GM19372 (cell line): ENCODE measurements around the gene AJUBA.
"Not testable (repeated sequence)": the region's sequence is repeated elsewhere in the genome, so short reads cannot be mapped to it uniquely, and the experiment has no call there.

ENCODE experiments used
- ATAC-seq: cut with Tn5 transposase; IDR thresholded peaks from one replicate; pipeline ENCODE4 v1.9.1; 2021; ENCODE audit warnings: mild to moderate bottlenecking, low read depth, moderate library complexity; ENCODE audit not compliant: unreplicated experiment

The AJUBA gene

DNA sequence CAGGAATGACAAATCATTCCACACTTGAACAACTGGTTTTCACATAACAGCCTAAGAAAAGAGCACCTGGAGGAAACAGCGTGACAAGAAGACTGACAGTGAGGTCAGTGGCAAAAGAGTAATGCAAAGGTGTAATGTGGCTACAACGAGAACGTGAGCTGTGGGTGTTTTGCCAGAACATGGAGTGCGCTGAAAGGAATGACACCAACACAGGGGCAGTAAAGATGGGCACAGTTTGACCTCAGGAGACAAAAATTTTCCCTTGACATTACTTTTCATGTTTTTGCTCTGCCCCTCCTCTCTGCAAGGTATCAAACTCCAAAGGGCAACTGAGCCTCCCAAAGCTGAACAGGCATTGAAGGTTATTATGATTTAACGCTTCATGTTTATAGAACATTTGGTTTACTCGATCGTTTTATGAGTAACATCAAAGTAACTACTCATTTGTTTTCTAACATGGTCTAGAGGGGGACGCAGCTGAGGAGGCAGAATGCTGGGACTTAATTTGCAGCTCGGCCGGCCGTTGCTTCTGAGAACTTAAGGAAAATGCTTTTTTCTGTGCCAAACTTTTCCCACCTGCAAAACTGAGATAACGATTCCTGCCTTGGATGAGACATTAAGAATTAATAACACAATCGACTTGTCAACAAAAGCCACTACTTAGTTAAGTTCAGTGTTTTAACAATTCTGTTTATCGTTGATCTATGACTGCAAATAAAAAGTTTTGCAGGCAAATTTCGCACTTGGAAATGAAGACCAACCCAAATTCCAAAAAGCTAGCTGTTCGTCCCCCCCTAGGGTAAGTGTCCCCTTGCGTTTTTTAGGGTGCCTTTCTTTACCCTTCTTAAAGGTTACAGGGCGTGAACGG is 26.4 kb downstream of the AJUBA start:
- ATAC-seq = no peak

DNA sequence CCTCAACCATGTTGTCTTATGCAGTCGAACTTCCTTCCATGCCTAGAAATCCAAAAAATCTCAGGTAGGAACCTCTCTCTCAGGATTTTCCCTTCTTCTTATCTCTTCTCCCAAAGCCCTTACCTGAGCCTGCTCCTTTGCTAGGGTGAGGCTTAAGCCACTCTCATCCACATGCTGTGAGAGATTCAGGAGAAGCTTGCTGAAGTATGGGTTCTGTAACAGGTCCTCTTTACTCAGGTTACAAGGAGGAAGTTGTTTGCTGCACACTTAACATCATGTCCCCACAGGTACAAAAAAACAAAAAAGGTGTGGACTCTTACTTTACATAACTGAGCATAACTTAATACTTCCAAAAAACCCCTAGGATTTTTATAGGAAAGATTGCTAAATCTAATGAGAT is 29.9 kb downstream of the AJUBA start:
- no peak for ATAC-seq

DNA sequence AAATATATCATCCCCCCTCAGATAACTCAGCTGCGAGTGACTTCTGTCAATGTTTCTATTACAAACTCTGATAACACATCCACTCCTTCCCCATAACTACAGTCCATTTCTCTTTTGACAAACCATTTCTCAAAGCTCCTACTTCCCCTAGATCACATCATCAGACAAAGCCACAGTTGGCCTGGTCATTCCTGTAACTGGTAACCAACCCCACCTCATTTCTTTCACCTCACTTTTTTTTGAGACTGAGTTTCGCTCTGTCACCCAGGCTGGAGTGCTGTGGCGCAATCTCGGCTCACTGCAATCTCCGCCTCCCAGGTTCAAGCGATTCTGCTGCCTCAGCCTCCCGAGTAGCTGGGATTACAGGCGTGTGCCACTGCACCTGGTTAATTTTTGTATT is 30.6 kb downstream of the AJUBA start:
- ATAC-seq = not testable (repeated sequence)

DNA sequence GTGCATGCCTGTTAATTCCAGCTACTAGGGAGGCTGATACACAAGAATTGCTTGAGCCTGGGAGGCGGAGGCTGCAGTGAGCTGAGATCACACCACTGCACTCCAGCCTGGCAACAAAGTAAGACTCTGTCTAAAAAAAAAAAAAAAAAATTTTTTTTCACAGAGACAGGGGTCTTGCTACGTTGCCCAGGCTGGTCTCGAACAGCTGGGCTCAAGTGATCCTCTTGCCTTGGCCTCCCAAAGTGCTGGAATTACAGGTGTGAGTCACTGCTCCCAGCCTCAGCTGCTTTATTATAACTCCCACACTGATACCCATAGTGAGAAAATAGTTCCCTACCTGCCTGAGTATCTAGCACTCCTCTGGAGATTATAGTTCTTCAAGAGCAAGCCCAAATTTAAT is 36.7 kb downstream of the AJUBA start:
- no peak for ATAC-seq

DNA sequence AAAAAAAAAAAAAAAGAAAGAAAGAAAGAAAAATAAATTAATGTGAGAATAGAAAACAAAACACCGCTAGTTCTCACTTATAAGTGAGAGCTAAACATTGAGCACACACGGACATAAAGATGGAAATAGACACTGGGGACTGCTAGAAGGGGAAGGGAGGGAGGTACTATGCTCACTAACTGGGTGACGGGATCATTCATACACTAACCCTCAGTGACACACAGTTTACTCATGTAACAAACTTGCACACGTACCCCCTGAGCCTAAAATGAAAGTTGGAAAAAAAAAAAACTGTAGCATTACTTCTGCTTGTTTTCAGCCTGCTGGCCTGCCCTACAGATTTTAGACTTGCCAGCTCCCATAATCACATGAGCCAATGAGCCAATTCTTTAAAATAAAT is 42.7 kb downstream of the AJUBA start:
- no peak for ATAC-seq

DNA sequence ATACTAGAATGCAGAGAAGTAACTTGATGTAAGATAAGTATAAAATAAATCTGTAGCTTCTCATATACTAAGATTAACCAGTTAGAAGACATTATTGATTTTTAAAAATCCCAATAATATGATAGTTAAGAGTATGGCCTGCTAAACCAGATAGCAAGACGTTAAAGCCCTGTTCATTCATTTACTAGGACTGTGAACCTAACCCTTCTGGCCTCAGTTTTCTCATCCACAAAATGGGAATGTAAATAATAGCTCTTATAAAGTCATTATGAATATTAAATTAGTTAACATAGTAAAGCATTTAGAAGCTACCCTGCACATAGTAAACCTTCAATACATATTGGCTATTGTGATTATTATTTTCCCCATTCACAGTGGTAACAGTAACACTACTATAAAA is 47.2 kb downstream of the AJUBA start:
- no peak for ATAC-seq

DNA sequence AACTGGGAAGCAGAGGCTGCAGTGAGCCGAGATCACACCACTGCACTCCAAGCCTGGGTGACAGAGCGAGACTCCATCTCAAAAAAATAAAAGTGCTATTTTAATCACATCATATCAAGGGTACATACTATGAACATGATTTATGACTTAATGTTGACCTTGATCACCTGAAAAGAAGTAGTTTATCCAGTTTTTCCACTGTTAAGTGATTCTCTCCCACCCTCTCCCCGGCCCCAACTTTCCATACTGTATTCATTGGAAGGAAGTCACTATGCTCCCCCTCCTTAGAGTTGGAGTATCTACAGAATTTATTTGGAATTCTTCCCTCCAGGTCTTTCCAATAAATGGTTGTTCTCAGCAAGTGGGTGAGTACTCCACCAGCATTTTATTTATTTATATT is 50.2 kb downstream of the AJUBA start:
- ATAC-seq = no peak

DNA sequence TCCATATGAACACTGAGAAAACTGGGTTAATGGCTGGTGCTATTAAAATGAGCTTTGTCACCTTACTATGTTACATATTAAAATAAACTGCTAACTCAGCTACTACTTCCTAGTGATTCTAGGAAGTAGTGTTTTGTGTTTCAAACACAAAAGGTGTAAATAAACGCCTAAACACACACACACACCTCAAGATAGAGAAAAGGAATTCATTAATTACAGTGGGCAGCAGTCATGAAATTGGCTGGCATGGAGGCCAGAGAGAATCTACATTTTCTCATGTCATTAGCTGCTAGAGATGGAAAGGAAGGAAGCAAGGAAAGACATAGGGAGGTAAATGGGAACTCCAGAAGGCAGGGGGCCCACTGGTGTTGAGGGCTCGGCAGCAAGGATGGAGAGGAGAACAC is 52.4 kb downstream of the AJUBA start:
- no peak for ATAC-seq

DNA sequence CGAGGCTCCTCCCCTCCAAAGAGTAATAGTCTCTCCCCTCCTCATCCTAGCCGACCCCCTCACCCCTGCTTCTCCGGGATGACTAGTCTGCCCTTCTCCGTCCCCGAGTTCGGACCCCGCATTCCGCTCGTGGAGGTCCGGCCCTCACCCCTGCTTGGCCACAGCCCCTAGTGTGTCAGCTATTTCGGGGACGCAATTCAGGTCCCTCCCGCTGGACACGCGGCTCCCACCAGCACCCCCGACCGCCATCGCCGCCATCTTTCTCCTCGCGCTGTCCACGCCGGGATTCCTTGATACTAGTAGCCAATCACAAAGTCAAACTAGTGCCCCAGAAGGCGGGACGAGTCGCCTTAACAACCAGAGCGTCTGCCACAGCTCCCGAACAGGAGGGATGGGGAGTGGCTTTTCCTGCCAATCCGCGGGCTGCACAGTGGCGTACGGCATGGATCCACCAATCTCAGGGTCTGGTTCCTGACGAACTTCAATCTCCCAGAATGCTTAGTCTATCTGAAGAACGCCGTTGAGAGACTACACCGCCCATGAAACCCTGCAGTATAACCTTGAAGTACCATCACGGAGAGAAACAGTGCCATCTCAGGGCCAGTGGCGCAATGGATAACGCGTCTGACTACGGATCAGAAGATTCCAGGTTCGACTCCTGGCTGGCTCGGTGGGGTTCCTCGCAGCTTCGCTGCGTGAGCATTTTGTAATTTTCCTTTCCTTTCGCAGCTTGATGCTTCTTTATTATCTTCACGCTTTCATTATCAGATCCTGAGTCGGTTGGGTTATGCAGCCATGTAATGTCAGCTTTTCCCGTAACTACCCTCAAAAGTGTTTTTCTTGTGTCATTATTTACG is 53.0 kb downstream of the AJUBA start, which contains the start of gene PRMT5:
PRMT5 (minus strand) TSS at position 273 of the 857 bp plus-strand sequence; CDS start at position 258, 15 bp downstream.
- ATAC-seq = peak; percentile 94

DNA sequence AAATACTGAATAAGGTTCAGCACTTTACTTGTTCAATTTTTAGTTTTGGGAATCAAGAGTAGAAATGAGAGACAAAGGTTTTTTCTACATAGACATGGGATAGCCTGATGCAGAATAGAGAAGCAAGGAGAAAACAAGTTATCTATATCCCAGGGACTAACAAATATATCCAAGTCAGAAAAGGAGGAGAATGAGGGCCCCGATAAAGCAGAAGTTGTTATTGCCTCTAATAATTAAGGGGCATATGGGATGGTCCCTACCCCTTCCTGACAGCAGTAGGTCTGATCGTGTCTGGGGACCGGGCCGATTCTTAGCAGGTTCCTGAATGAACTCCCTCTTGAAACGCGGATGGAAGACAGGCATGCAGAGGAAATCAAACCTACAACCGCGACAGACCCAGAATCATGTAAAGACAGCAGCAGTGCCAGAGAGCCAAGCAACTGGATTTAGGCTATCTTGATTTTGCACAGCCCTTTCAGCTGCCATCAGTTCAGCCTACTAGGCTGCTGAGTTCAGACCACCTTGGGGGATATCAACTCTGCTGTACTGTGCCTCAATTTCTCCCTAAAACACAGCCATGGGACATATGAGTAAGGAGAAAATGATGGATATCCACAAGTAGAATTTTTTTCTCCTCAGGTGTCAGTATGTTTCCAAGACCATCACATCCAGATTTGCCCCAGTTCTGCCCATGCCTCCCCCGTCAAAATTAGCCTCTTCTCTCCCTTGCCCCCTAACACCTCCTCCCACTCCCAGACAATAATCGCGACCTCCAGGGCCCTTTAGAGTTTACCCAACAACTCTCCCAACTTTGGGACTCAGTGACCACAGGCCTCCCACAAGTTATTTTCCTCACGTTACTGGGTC is 53.9 kb downstream of the AJUBA start:
- no peak for ATAC-seq

DNA sequence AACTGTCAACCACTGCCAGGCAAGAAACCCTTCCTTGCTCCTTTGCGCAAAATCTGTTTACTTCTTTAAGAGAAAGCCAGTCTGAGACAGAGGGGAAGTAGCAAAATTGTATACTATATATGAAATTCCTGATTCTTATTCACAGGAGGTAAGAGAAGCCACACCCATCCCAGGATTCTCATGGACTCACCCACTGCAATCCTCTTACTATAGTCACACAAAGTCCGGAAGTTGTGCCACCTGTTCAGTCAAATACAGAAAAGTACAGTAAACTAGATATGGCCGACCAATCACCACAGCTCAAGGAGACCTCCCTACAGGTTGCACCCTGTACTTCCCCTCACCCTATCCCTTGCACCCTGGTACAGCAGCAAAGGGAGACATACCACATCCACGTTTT is 56.0 kb downstream of the AJUBA start:
- no peak for ATAC-seq

DNA sequence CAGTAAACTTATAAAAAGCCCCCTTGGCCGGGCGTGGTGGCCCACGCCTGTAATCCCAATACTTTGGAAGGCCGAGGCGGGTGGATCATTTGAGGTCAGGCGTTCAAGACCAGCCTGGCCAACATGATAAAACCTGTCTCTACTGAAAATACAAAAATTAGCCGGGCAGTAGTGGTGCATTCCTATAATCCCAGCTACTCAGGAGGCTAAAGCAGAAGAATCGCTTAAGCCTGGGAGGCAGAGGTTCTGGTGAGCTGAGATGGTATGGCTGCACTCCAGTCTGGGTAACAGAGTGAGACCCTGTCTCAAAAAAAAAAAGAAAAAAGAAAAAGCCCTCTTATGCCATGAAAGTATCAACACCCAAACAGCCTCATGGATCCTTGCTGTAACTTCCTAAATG is 56.8 kb downstream of the AJUBA start:
- ATAC-seq = no peak

DNA sequence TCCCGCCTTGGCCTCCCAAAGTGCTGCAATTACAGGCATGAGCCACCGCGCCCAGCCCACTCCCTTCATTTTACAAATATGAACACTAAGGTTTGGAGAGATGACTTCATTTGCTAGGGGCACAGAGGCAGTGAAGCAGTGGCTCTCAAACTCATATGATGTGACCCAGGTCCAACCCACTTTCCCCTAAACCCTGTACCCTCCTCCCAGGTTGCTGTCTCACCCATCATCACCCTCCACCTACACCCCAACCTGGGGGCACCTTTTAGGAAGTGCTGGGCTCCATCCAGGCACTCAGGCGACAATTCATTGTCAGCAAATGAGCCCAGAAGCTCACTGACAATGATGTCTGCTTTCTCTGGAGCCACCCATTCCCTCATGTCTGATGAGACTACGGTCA is 58.6 kb downstream of the AJUBA start:
- no peak for ATAC-seq

DNA sequence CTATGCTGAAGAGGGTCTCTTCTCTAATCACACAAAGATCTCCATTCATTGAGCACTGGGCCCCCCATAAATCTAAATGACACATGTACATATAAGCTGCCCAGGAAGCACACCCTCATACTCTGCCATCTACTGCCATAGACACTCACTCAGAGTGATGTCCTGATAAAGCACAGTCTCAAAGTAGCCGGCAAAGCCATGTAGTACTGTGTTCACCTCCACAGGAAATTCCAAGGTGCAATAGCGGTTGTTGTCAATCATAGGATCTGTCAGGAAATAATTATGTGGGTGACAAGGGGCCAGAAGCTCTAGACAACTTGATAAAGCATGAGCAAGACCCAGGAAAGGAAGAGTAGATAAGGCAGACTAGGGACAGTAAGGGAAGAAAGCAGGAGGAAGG is 60.1 kb downstream of the AJUBA start:
- no peak for ATAC-seq
